Measurements from ENCODE around the gene NAA15. TPM values are rescaled to one million over a fixed set of nuclear protein-coding genes. Genes with fewer than 3 reads are reported as not detected.

NAA15 gene
- total and polyA plus RNA-seq, 2 donors (not counting 3 experiments of a cell fraction or from before 2014, with no cell fraction given): 4.5 to 67.9 TPM

DNA sequence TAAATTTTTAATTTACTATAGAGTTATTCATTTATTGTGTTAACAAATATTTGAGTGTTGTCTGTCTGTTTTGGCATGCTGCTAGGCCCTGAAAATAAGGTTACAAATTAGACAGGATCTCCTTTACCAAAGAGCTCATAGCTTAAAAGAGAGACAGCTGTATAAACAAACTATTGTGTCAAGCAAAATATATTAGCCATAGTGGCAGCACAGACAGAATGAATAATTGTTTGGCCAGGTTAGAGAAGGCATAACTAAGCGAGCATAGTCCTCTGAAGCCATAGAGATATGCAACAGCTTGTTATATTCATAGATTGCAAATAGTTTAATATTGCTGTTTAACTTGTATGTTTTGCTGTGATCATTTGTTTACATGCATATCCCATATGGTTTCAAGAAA is 67.7 kb downstream of the NAA15 start:
- no peaks in the 10 kb centered on the region for H3K9me3 ChIP-seq (replicated peaks; ENCODE audit: control insufficient read depth, insufficient read depth, low read length)
- no peak overlapping the region for H3K4me3 ChIP-seq (replicated peaks in 1 of 3; ENCODE audit: insufficient read depth in 1 of 3, low read depth in 1 of 3, low read length in 3 of 3)
- peaks cover 7% of the 10 kb centered on the region for H3K4me1 ChIP-seq (ENCODE audit: control insufficient read depth, extremely low read depth, insufficient read depth, low read length)
- no peak overlapping the region for H2AFZ ChIP-seq (ENCODE audit: low read depth, low read length)
- peaks cover 25% of the 10 kb centered on the region for H3K79me2 ChIP-seq (ENCODE audit: control insufficient read depth, insufficient read depth, low read length)
- H3K9ac ChIP-seq (replicated peaks; ENCODE audit: extremely low read depth, insufficient read depth, low read length): no peak overlapping the region
- dilution Hi-C loops (cut with MboI; ENCODE audit: extremely low pct_ligation_motif_present, low sequenced_read_pairs) (no loop called here), intact Hi-C loops (cut with micrococcal nuclease) (no loop called here)
- peaks cover 2 to 12% of the 10 kb centered on the region in 2 experiments for H3K36me3 ChIP-seq (ENCODE audit: control insufficient read depth in 2 of 2, extremely low read depth in 1 of 2, insufficient read depth in 2 of 2, low read length in 2 of 2)
- DNase-seq (ENCODE audit: low read depth, low spot score): peak; percentile 83
- FAIRE-seq: no peak
- peak overlapping the region; percentile 22 for H3K27ac ChIP-seq (ENCODE audit: insufficient read depth, low read depth, low read length)
- CTCF ChIA-PET: interaction anchor here (0.6 to 1.9 kb wide), 6 partner anchors 10 to 119 kb away, joined by 3 to 8 read pairs (median 4); no protein-coding TSS in a partner anchor
- no TSS peak for BruUV-seq (replicated peaks)
- H3K27me3 ChIP-seq (ENCODE audit: control insufficient read depth in 2 of 2, insufficient read depth in 2 of 2, low read length in 2 of 2): no peaks in the 10 kb centered on the region
- no peaks in the 10 kb centered on the region for H3K9me1 ChIP-seq (replicated peaks; ENCODE audit: control insufficient read depth, extremely low read depth, insufficient read depth, low read length)
- peaks cover 2% of the 10 kb centered on the region for H4K20me1 ChIP-seq (replicated peaks; ENCODE audit: control insufficient read depth, extremely low read depth, insufficient read depth, low read length)
- H3K4me2 ChIP-seq (ENCODE audit: insufficient read depth, low read length): no peak overlapping the region
- POLR2A ChIA-PET: no interaction called here
- TF ChIP-seq MYC (IDR thresholded peaks at IDR 0.05; ENCODE audit: low read depth, low read length) (no peak), POLR2A (IDR thresholded peaks at IDR 0.05; ENCODE audit: low read depth, low read length) (no peak), POLR2AphosphoS5 (IDR thresholded peaks at IDR 0.05; ENCODE audit: insufficient read depth, low read depth, low read length) (no peak), EZH2 (IDR thresholded peaks at IDR 0.05; ENCODE audit: borderline replicate concordance, low read depth, low read length, severe bottlenecking) (no peak), FOS (IDR thresholded peaks at IDR 0.05; ENCODE audit: borderline replicate concordance, insufficient read depth, low read length) (no peak)

GRCh38 chr4:139374251-139374650 is 72.9 kb downstream of the NAA15 start:
- Histone ChIP-seq H3K4me2 (ENCODE audit: insufficient read depth, low read length) (no peak overlapping the region), H3K27ac (ENCODE audit: insufficient read depth, low read depth, low read length) (no peak overlapping the region), H3K9me3 (replicated peaks; ENCODE audit: control insufficient read depth, insufficient read depth, low read length) (no peaks in the 10 kb centered on the region), H2AFZ (ENCODE audit: low read depth, low read length) (no peak overlapping the region), H3K4me1 (ENCODE audit: control insufficient read depth, extremely low read depth, insufficient read depth, low read length) (no peaks in the 10 kb centered on the region), H4K20me1 (replicated peaks; ENCODE audit: control insufficient read depth, extremely low read depth, insufficient read depth, low read length) (peaks cover 2% of the 10 kb centered on the region), H3K27me3 (ENCODE audit: control insufficient read depth in 2 of 2, insufficient read depth in 2 of 2, low read length in 2 of 2) (no peaks in the 10 kb centered on the region), H3K9ac (replicated peaks; ENCODE audit: extremely low read depth, insufficient read depth, low read length) (no peak overlapping the region), H3K79me2 (ENCODE audit: control insufficient read depth, insufficient read depth, low read length) (peaks cover 15% of the 10 kb centered on the region), H3K4me3 (replicated peaks in 1 of 3; ENCODE audit: insufficient read depth in 1 of 3, low read depth in 1 of 3, low read length in 3 of 3) (no peak overlapping the region), H3K9me1 (replicated peaks; ENCODE audit: control insufficient read depth, extremely low read depth, insufficient read depth, low read length) (no peaks in the 10 kb centered on the region), H3K36me3 (ENCODE audit: control insufficient read depth in 2 of 2, extremely low read depth in 1 of 2, insufficient read depth in 2 of 2, low read length in 2 of 2) (peaks cover 4 to 17% of the 10 kb centered on the region in 2 experiments)
- ChIA-PET CTCF (no interaction called here), POLR2A (no interaction called here)
- DNase-seq (ENCODE audit: low read depth, low spot score) (no peak), FAIRE-seq (no peak)
- TF ChIP-seq GATA2 (IDR thresholded peaks at IDR 0.05; ENCODE audit: insufficient read depth, insufficient read length, low read depth, low read length) (no peak), POLR2AphosphoS5 (IDR thresholded peaks at IDR 0.05; ENCODE audit: insufficient read depth, low read depth, low read length) (no peak), MYC (IDR thresholded peaks at IDR 0.05; ENCODE audit: low read depth, low read length) (no peak), POLR2A (IDR thresholded peaks at IDR 0.05; ENCODE audit: low read depth, low read length) (no peak), EZH2 (IDR thresholded peaks at IDR 0.05; ENCODE audit: borderline replicate concordance, low read depth, low read length, severe bottlenecking) (no peak), JUN (IDR thresholded peaks at IDR 0.05; ENCODE audit: borderline replicate concordance, insufficient read depth, insufficient read length, low read depth) (no peak), MAX (IDR thresholded peaks at IDR 0.05; ENCODE audit: insufficient read depth, insufficient read length) (no peak), FOS (IDR thresholded peaks at IDR 0.05; ENCODE audit: borderline replicate concordance, insufficient read depth, low read length) (no peak)
- TF ChIP-seq, protein P1, sequence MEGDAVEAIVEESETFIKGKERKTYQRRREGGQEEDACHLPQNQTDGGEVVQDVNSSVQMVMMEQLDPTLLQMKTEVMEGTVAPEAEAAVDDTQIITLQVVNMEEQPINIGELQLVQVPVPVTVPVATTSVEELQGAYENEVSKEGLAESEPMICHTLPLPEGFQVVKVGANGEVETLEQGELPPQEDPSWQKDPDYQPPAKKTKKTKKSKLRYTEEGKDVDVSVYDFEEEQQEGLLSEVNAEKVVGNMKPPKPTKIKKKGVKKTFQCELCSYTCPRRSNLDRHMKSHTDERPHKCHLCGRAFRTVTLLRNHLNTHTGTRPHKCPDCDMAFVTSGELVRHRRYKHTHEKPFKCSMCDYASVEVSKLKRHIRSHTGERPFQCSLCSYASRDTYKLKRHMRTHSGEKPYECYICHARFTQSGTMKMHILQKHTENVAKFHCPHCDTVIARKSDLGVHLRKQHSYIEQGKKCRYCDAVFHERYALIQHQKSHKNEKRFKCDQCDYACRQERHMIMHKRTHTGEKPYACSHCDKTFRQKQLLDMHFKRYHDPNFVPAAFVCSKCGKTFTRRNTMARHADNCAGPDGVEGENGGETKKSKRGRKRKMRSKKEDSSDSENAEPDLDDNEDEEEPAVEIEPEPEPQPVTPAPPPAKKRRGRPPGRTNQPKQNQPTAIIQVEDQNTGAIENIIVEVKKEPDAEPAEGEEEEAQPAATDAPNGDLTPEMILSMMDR (IDR thresholded peaks at IDR 0.05; ENCODE audit: extremely low read depth in 1 of 2, insufficient read depth in 1 of 2, low read depth in 1 of 2, low read length in 2 of 2): no peak
- dilution Hi-C loops (cut with MboI; ENCODE audit: extremely low pct_ligation_motif_present, low sequenced_read_pairs): no loop called here
- no TSS peak for BruUV-seq (replicated peaks)
- intact Hi-C loops (cut with micrococcal nuclease): no loop called here

All from endothelial cell of umbilical vein (primary cell).